K562 (cell line): ENCODE data around the gene ORC1.

Experiments
- ESRRA ChIP-seq: fragments of 450-650 bp; IDR thresholded peaks from 2 replicates; pipeline ENCODE4 v1.6.1; 2014; ENCODE audit warnings: low read depth, mild to moderate bottlenecking, moderate library complexity, borderline replicate concordance
- FOSL1 ChIP-seq: fragments of 200-800 bp; sonication (Bioruptor generic); conservative IDR thresholded peaks from 2 replicates; pipeline ENCODE4 v1.6.1; 2016; ENCODE audit warnings: missing genetic modification characterization, missing compliant biosample characterization
- GTF2B ChIP-seq: IDR thresholded peaks from 2 replicates; pipeline ENCODE4 v1.6.1; 2011; ENCODE audit not compliant: insufficient read length; ENCODE audit errors: extremely low read depth
- ZNF263 ChIP-seq: sonication (generic); formaldehyde crosslinking; IDR thresholded peaks from 2 replicates; pipeline ENCODE4 v1.8.0; 2022; ENCODE audit warnings: mild to moderate bottlenecking, missing genetic modification reagents, borderline replicate concordance
- TF ChIP-seq, protein P1 (sequence below), 3 experiments: IDR thresholded peaks in 2 of 3; conservative IDR thresholded peaks in 1 of 3; 2 replicates each; pipeline ENCODE4 v1.5.1; 2011 to 2012; ENCODE audit warnings: low read length in 3 of 3, mild to moderate bottlenecking in 3 of 3, control low read depth in 2 of 3, improper control_type of control experiment in 1 of 3, inconsistent platforms in 1 of 3, low read depth in 1 of 3, mixed read lengths in 1 of 3, moderate library complexity in 1 of 3; ENCODE audit not compliant: insufficient read depth in 2 of 3
- TF ChIP-seq, protein P2 (sequence below): fragments of 450-650 bp; IDR thresholded peaks from one replicate; pipeline ENCODE4 v1.6.1; 2018; ENCODE audit warnings: mild to moderate bottlenecking, moderate library complexity; ENCODE audit not compliant: partially characterized antibody
- TF ChIP-seq, protein P3 (sequence below), 2 experiments: IDR thresholded peaks; 2 replicates each; pipeline ENCODE4 v1.6.1; 2012; ENCODE audit warnings: improper control_type of control experiment in 2 of 2, low read depth in 2 of 2, low read length in 2 of 2, borderline replicate concordance in 1 of 2

DNA sequence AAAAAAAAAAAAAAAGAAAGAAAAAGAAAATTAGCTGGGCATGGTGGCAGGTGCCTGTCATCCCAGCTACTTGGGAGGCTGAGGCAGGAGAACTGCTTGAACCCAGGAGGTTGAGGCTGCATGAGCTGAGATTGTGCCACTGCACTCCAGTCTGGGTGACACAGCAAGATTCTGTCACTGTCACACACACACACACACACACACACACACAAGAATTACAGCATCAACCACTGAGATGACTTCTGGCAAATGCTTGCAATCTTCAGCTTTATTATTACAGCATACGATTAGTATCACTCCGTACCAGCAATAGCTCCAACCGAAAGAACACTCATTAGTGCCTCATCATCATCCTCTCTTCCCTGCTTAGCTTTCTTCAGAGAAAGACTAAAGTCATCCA is 4.6 kb downstream of the ORC1 start:
- TF ChIP-seq, protein P1, sequence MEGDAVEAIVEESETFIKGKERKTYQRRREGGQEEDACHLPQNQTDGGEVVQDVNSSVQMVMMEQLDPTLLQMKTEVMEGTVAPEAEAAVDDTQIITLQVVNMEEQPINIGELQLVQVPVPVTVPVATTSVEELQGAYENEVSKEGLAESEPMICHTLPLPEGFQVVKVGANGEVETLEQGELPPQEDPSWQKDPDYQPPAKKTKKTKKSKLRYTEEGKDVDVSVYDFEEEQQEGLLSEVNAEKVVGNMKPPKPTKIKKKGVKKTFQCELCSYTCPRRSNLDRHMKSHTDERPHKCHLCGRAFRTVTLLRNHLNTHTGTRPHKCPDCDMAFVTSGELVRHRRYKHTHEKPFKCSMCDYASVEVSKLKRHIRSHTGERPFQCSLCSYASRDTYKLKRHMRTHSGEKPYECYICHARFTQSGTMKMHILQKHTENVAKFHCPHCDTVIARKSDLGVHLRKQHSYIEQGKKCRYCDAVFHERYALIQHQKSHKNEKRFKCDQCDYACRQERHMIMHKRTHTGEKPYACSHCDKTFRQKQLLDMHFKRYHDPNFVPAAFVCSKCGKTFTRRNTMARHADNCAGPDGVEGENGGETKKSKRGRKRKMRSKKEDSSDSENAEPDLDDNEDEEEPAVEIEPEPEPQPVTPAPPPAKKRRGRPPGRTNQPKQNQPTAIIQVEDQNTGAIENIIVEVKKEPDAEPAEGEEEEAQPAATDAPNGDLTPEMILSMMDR (IDR thresholded peaks at IDR 0.05 in 2 of 3, conservative IDR thresholded peaks at IDR 0.05 in 1 of 3; ENCODE audit: insufficient read depth in 2 of 3, low read depth in 1 of 3, low read length in 3 of 3), result no peak
- TF ChIP-seq ZNF263 (no peak), GTF2B (no peak), ESRRA (no peak), FOSL1 (tag) (no peak)
- TF ChIP-seq, protein P2, sequence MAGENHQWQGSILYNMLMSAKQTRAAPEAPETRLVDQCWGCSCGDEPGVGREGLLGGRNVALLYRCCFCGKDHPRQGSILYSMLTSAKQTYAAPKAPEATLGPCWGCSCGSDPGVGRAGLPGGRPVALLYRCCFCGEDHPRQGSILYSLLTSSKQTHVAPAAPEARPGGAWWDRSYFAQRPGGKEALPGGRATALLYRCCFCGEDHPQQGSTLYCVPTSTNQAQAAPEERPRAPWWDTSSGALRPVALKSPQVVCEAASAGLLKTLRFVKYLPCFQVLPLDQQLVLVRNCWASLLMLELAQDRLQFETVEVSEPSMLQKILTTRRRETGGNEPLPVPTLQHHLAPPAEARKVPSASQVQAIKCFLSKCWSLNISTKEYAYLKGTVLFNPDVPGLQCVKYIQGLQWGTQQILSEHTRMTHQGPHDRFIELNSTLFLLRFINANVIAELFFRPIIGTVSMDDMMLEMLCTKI, result no peak
- TF ChIP-seq, protein P3, sequence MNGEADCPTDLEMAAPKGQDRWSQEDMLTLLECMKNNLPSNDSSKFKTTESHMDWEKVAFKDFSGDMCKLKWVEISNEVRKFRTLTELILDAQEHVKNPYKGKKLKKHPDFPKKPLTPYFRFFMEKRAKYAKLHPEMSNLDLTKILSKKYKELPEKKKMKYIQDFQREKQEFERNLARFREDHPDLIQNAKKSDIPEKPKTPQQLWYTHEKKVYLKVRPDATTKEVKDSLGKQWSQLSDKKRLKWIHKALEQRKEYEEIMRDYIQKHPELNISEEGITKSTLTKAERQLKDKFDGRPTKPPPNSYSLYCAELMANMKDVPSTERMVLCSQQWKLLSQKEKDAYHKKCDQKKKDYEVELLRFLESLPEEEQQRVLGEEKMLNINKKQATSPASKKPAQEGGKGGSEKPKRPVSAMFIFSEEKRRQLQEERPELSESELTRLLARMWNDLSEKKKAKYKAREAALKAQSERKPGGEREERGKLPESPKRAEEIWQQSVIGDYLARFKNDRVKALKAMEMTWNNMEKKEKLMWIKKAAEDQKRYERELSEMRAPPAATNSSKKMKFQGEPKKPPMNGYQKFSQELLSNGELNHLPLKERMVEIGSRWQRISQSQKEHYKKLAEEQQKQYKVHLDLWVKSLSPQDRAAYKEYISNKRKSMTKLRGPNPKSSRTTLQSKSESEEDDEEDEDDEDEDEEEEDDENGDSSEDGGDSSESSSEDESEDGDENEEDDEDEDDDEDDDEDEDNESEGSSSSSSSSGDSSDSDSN (IDR thresholded peaks at IDR 0.05; ENCODE audit: borderline replicate concordance in 1 of 2, low read depth in 2 of 2, low read length in 2 of 2), result no peak
